ENCODE results near the gene FADS2.
A peak's percentile ranks its signal among the peaks of the same experiment; 100 is the strongest.

FADS2 gene

DNA sequence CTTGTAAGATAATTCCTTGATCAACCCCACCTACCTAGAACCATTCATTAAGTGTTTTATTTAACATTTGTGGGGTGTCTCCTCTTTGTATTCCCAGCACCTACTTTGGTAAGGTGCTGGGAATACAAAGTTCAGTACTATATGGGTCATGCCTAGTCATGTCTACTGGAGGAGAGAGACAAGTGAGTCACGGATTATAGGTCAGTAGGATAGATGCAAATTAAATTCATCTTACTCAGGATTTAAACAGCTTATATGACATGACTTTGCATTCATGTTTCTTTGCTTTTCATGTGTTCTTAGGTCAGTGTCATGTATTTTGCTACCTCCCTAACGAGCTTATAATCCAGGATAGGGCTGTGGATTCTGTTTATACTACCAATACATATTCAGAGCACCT is 7.9 kb upstream of the FADS2 start:
- no peak for DNase-seq (ENCODE audit: low read depth)

- no peak for DNase-seq (ENCODE audit: low read depth)
Observed at GRCh38 chr11:61826930-61827570, 1.1 kb upstream of the FADS2 start.

DNA sequence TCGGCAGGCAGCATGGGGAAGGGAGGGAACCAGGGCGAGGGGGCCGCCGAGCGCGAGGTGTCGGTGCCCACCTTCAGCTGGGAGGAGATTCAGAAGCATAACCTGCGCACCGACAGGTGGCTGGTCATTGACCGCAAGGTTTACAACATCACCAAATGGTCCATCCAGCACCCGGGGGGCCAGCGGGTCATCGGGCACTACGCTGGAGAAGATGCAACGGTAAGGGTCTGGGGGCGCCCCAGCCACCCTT is 204 bp downstream of the FADS2 start:
- no peak for DNase-seq (ENCODE audit: low read depth)

DNA sequence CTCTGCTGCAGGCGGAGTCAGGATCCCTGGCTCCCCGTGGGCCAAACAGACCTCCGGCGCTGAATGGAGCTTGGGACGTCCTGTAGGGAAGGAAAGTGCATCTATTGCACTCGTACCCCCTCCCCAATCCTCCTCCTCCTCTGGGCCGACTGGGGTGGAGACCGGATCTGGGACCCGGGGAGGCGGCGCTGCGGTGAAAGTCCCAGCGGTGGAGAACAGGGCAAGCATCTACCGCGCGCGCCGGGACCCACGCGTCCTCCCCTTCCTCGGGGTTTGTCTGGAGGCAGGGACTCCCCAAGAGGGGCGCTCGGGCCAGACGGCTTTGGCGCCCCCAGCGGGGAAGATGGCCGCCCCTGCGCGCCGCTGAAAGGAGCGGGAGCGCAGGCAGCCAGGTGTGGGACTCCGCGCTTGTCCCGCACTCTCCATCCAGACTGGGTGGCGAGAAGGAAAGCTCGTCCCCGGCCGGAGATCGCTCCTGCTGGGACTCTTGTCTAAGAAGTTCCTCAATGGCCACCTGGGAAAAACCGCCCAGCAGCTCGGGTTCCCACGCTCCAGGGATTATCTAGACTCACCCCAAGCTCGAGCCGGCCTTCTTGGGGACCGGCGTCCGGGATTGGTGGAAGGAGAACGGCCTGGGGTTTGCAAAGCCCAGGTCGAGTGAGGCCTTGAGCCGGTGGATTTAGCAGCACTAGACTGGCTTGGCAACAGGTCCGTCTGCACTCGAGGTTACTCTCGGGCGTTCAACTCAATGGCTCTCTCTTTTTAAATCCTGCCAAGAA is 718 bp downstream of the FADS2 start:
- no peak for DNase-seq (ENCODE audit: low read depth)

DNA sequence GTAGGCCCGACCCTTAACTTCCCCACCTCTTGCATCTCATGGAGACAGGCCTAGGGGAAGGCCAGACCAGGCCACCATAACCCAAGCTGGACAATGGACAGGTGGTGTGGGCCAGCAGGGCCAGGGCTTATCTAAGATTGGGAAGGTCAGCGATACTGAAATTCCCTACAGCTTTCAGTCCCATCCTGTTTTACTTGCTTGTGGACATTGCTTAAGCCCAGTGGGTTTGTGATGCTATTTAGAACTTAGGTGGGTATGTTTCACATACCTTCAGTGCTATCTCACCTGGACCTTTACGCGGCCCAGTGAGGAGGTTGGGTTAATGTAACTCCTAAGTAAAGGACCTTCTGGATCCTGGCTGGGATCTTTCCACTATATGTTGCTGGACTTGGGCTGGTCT is 1.7 kb downstream of the FADS2 start:
- DNase-seq (ENCODE audit: low read depth) = no peak

- no peak for DNase-seq (ENCODE audit: low read depth)
Observed at GRCh38 chr11:61830237-61831105, 2.4 kb downstream of the FADS2 start.

- no peak for DNase-seq (ENCODE audit: low read depth)
Observed at GRCh38 chr11:61832207-61832606, 4.1 kb downstream of the FADS2 start.

- DNase-seq (ENCODE audit: low read depth) = no peak
Observed at GRCh38 chr11:61832754-61833153, 4.7 kb downstream of the FADS2 start.

- DNase-seq (ENCODE audit: low read depth) = no peak
Observed at GRCh38 chr11:61833471-61833870, 5.4 kb downstream of the FADS2 start.

DNA sequence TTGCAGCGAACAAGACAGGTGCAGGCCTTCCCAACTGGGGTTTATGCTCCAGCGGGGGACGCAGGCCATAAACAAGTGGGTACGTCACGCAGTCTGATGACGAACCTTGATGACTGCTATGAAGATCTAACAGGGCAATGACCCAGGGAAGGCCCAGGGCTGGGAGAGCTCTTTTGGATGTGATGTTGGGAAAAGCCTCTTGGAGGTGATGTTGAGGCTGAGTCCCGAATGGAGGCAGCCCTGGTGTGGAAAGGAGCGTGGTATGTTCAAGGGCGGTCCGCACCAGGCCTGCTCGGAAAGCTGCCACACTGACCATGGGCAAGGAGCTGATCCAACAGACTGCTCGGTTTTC is 5.8 kb downstream of the FADS2 start:
- no peak for DNase-seq (ENCODE audit: low read depth)

DNA sequence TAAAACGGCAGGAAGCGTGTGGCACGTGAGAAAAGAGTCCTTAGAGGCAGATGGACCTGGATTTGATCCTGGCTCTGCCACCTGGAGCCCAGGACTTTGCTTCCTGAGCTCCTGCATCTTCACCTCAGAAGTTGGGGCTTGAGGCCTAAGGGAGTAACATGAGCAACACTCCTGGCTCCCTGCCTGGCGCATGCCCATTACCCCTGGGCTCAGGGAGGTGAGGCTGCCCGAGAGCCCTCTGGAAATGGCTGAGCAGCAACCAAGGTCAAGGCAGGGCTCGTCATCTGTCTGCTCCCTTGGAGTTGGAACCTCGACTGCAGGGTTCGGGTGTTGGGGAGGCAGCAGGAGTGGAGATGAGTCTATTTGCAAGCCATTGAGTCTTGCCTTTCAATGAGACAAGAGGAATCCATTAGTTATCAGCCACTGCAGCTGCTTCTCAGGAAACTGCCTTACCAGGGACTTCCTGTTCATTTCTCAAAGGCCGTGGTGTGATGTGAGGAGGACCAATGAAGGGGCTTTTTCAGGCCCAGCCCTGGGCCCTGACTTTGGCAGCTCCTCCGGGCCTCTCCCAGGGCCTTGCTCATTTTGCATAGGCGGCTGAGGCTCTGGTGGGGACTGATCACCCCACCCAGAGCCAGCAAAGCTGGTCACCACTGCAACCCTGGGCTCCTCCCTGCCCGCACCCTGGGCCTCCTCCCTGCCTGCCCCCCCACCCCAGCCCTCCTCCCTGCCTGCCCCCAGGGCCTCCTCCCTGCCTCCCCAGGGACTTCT is 6.4 kb downstream of the FADS2 start:
- DNase-seq (ENCODE audit: low read depth) = peak; percentile 25

GRCh38 chr11:61836193-61836592 is 8.1 kb downstream of the FADS2 start:
- no peak for DNase-seq (ENCODE audit: low read depth)

- no peak for DNase-seq (ENCODE audit: low read depth)
Observed at GRCh38 chr11:61837411-61838005, 9.4 kb downstream of the FADS2 start.

GRCh38 chr11:61838501-61838900 is 10.4 kb downstream of the FADS2 start:
- DNase-seq (ENCODE audit: low read depth) = no peak

DNA sequence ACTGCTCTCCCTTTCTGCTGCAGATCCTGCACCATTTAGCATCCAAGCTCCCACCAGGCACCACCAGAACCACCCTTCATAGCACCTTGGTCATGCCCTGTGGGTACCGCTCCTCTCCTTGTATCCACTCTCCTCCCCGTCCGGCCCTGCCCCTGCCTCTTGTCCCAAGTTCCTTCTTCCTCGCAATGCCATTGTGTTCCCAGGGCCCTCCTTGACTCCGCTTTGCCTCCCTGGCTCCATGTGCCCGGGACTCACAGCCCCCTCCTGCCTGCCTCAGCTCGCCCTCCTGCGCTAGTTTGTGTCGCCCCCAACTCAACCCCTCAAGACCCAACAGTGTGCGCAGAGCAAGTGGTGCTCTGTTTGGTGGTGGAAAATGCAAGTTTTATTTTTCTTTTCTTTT is 10.8 kb downstream of the FADS2 start:
- DNase-seq (ENCODE audit: low read depth) = no peak

- no peak for DNase-seq (ENCODE audit: low read depth)
Observed at GRCh38 chr11:61839742-61840141, 11.6 kb downstream of the FADS2 start.

GRCh38 chr11:61840371-61840770 is 12.3 kb downstream of the FADS2 start:
- no peak for DNase-seq (ENCODE audit: low read depth)

DNA sequence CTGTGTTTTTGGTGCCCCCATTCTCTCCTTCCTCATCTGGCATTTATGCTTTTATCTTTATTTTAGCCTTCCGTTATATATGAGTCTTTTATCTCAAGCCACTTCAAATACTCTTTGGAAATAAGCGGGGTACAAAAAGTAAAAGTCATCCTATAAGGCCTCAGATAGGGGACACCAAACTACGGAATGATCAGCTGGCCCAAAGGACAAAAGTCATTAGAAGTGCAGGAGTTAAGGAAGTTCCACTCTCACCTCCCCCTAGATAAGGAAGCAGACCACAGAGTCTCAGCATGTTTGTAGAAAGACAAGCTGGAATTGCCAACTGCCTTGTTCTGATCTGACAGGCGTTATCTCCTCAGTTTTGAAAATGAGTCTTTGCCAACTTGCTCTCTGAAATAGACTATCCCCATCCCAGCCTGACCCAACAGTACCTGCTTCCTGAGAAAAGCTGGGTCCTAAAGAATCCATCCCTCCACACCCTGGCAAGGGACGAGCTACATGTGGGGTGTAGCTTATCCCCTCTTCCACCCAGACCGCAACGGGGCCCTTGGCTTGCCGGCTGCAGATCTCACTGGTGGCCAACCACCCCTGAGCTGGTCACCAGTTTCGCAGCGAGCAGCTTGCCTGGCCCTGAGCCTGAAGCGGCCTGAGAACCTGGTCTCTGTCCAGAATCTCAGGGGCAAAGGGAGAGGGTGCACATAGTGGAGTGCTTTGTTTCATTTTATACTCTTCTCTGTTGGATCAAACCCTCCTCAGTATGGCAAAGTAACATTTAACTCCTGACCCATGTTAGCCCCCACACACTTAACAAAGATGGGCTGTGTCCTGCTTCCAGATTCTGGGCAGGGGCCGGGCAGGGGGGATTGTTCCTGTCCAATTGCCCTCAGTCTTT is 13.8 kb downstream of the FADS2 start:
- no peak for DNase-seq (ENCODE audit: low read depth)

GRCh38 chr11:61842528-61842820 is 14.4 kb downstream of the FADS2 start:
- DNase-seq (ENCODE audit: low read depth) = no peak

- DNase-seq (ENCODE audit: low read depth) = no peak
Observed at GRCh38 chr11:61844909-61845565, 16.9 kb downstream of the FADS2 start.

Data from activated gamma-delta T cell treated with anti-CD3 and anti-CD28 coated beads, Interleukin-2, amount 50 U/mL, for 16 hours (primary cell).